Measurements from ENCODE around the gene CDK5RAP2.
"Not testable (repeated sequence)": the region's sequence is repeated elsewhere in the genome, so short reads cannot be mapped to it uniquely, and the experiment has no call there.

The CDK5RAP2 gene

GRCh38 chr9:120522032-120522431, 57.9 kb downstream of the CDK5RAP2 start:
- no peak for DNase-seq (ENCODE audit: extremely low read depth in 1 of 2, low read depth in 1 of 2)

GRCh38 chr9:120521101-120521500, 58.9 kb downstream of the CDK5RAP2 start:
- no peak for DNase-seq (ENCODE audit: extremely low read depth in 1 of 2, low read depth in 1 of 2)

GRCh38 chr9:120515996-120516395, 64.0 kb downstream of the CDK5RAP2 start:
- not testable (repeated sequence) for DNase-seq (ENCODE audit: extremely low read depth in 1 of 2, low read depth in 1 of 2)

- DNase-seq (ENCODE audit: extremely low read depth in 1 of 2, low read depth in 1 of 2) = not testable (repeated sequence)
These were observed 64.5 kb downstream of the CDK5RAP2 start for GRCh38 chr9:120515481-120515880.

GRCh38 chr9:120514405-120514804, 65.6 kb downstream of the CDK5RAP2 start:
- DNase-seq (ENCODE audit: extremely low read depth in 1 of 2, low read depth in 1 of 2) = no peak

- DNase-seq (ENCODE audit: extremely low read depth in 1 of 2, low read depth in 1 of 2) = no peak
These were observed 66.1 kb downstream of the CDK5RAP2 start for GRCh38 chr9:120513825-120514396.

- DNase-seq (ENCODE audit: extremely low read depth in 1 of 2, low read depth in 1 of 2) = no peak
These were observed 69.2 kb downstream of the CDK5RAP2 start for GRCh38 chr9:120510816-120511215.

GRCh38 chr9:120507936-120508510, 71.9 kb downstream of the CDK5RAP2 start:
- no peak for DNase-seq (ENCODE audit: extremely low read depth in 1 of 2, low read depth in 1 of 2)

- DNase-seq (ENCODE audit: extremely low read depth in 1 of 2, low read depth in 1 of 2) = no peak
These were observed 74.8 kb downstream of the CDK5RAP2 start for GRCh38 chr9:120505186-120505585.

- DNase-seq (ENCODE audit: extremely low read depth in 1 of 2, low read depth in 1 of 2) = no peak
These were observed 79.2 kb downstream of the CDK5RAP2 start for GRCh38 chr9:120500733-120501132.

GRCh38 chr9:120497865-120498264, 82.1 kb downstream of the CDK5RAP2 start:
- DNase-seq (ENCODE audit: extremely low read depth in 1 of 2, low read depth in 1 of 2) = not testable (repeated sequence)

GRCh38 chr9:120496438-120496837, 83.5 kb downstream of the CDK5RAP2 start:
- DNase-seq (ENCODE audit: extremely low read depth in 1 of 2, low read depth in 1 of 2) = not testable (repeated sequence)

- DNase-seq (ENCODE audit: extremely low read depth in 1 of 2, low read depth in 1 of 2) = no peak
These were observed 88.9 kb downstream of the CDK5RAP2 start for GRCh38 chr9:120490888-120491595.

- DNase-seq (ENCODE audit: extremely low read depth in 1 of 2, low read depth in 1 of 2) = no peak
These were observed 93.1 kb downstream of the CDK5RAP2 start for GRCh38 chr9:120486835-120487234.

- no peak for DNase-seq (ENCODE audit: extremely low read depth in 1 of 2, low read depth in 1 of 2)
These were observed 93.6 kb downstream of the CDK5RAP2 start for GRCh38 chr9:120486347-120486746.

- no peak for DNase-seq (ENCODE audit: extremely low read depth in 1 of 2, low read depth in 1 of 2)
These were observed 94.2 kb downstream of the CDK5RAP2 start for GRCh38 chr9:120485788-120486187.

GRCh38 chr9:120484162-120484561, 95.8 kb downstream of the CDK5RAP2 start:
- DNase-seq (ENCODE audit: extremely low read depth in 1 of 2, low read depth in 1 of 2) = no peak

GRCh38 chr9:120482424-120483186, 97.4 kb downstream of the CDK5RAP2 start:
- DNase-seq (ENCODE audit: extremely low read depth in 1 of 2, low read depth in 1 of 2) = no peak

GRCh38 chr9:120481846-120482245, 98.1 kb downstream of the CDK5RAP2 start:
- DNase-seq (ENCODE audit: extremely low read depth in 1 of 2, low read depth in 1 of 2) = no peak

GRCh38 chr9:120481248-120481647, 98.7 kb downstream of the CDK5RAP2 start:
- no peak for DNase-seq (ENCODE audit: extremely low read depth in 1 of 2, low read depth in 1 of 2)

- DNase-seq (ENCODE audit: extremely low read depth in 1 of 2, low read depth in 1 of 2) = no peak
These were observed 99.3 kb downstream of the CDK5RAP2 start for GRCh38 chr9:120480707-120481106.

GRCh38 chr9:120478208-120478607, 101.8 kb downstream of the CDK5RAP2 start:
- no peak for DNase-seq (ENCODE audit: extremely low read depth in 1 of 2, low read depth in 1 of 2)
